Adipocyte (in vitro differentiated cells): ENCODE measurements around the gene TSPAN13.
"Not testable (repeated sequence)": the region's sequence is repeated elsewhere in the genome, so short reads cannot be mapped to it uniquely, and the experiment has no call there.

Experiments
- DNase-seq: peaks from one replicate; pipeline ENCODE4 v3.0.0-alpha.2; 2015; ENCODE audit warnings: low read depth
- H3K27me3 ChIP-seq: replicated peaks from 2 replicates; pipeline ENCODE4 v1.7.0; 2013; ENCODE audit warnings: mild to moderate bottlenecking, low read length, moderate library complexity; ENCODE audit not compliant: control insufficient read depth, insufficient read depth
- H3K36me3 ChIP-seq: 2 replicates; pipeline ENCODE4 v1.7.0; 2013; ENCODE audit warnings: low read length, mild to moderate bottlenecking, moderate library complexity; ENCODE audit not compliant: control insufficient read depth, insufficient read depth, severe bottlenecking
- H3K4me1 ChIP-seq: 2 replicates; pipeline ENCODE4 v1.7.0; 2013; ENCODE audit warnings: mild to moderate bottlenecking, low read length, moderate library complexity; ENCODE audit not compliant: control insufficient read depth, insufficient read depth
- H3K4me3 ChIP-seq: 2 replicates; pipeline ENCODE4 v1.7.0; 2013; ENCODE audit warnings: mild to moderate bottlenecking, low read length, moderate library complexity
- H3K9ac ChIP-seq: 2 replicates; pipeline ENCODE4 v1.7.0; 2013; ENCODE audit warnings: mild to moderate bottlenecking, low read length, moderate library complexity
- H3K9me3 ChIP-seq: 2 replicates; pipeline ENCODE4 v1.7.0; 2013; ENCODE audit warnings: mild to moderate bottlenecking, low read length, moderate library complexity; ENCODE audit not compliant: control insufficient read depth

TSPAN13 gene

GRCh38 chr7:16758631-16759611, 5.4 kb downstream of the TSPAN13 start:
- H3K4me3 ChIP-seq, result no peak overlapping the region
- DNase-seq, result no peak
- no peaks in the 10 kb centered on the region for H3K4me1 ChIP-seq
- H3K9ac ChIP-seq, result no peak overlapping the region
- no peaks in the 10 kb centered on the region for H3K27me3 ChIP-seq
- no peaks in the 10 kb centered on the region for H3K9me3 ChIP-seq
- no peaks in the 10 kb centered on the region for H3K36me3 ChIP-seq

DNA sequence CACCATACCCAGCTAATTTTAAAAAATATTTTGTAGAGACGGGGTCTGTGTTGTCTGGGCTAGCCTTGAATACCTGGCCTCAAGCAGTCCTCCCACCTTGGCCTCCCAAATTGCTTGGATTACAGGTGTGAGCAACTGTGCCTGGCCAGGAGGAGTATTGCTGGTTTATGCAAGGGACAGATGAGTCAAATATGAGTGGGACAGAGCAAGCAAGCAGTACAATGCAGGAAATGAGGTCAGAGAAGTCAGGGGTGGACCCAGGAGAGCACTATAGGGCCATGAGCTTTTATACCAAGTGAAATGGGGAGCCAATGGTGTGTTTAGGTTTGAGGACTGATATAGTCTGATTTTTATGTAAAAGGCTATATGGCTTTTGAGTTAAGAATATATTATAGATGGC, 6.3 kb downstream of the TSPAN13 start:
- H3K9me3 ChIP-seq, result no peaks in the 10 kb centered on the region
- H3K4me1 ChIP-seq, result no peaks in the 10 kb centered on the region
- no peak overlapping the region for H3K4me3 ChIP-seq
- no peak for DNase-seq
- H3K36me3 ChIP-seq, result no peaks in the 10 kb centered on the region
- H3K9ac ChIP-seq, result no peak overlapping the region
- no peaks in the 10 kb centered on the region for H3K27me3 ChIP-seq

- Histone ChIP-seq H3K27me3 (no peaks in the 10 kb centered on the region), H3K36me3 (no peaks in the 10 kb centered on the region), H3K9ac (no peak overlapping the region), H3K9me3 (no peaks in the 10 kb centered on the region), H3K4me3 (no peak overlapping the region), H3K4me1 (no peaks in the 10 kb centered on the region)
- DNase-seq, result no peak
Observed at GRCh38 chr7:16762177-16762576, 8.6 kb downstream of the TSPAN13 start.

DNA sequence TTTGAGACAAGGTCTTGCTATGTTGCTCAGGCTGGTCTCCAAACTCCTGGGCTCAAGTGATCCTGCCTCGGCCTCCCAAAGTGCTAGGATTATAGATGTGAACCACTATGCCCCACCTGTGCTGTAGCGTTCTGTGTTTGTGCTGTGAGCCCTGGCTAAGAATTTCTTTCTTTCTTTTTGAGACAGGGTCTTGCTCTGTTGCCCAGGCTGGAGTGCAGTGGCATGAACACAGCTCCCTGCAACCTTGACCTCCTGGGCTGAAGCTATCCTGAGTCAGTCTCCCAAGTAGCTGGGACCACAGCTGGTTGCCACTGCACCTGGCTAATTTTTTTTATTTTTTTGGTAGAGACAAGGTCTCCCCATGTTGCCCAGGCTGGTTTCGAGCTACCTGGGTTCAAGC, 11.4 kb downstream of the TSPAN13 start:
- Histone ChIP-seq H3K36me3 (no peaks in the 10 kb centered on the region), H3K9ac (no peak overlapping the region), H3K27me3 (no peaks in the 10 kb centered on the region), H3K9me3 (no peaks in the 10 kb centered on the region), H3K4me1 (no peaks in the 10 kb centered on the region), H3K4me3 (no peak overlapping the region)
- no peak for DNase-seq

DNA sequence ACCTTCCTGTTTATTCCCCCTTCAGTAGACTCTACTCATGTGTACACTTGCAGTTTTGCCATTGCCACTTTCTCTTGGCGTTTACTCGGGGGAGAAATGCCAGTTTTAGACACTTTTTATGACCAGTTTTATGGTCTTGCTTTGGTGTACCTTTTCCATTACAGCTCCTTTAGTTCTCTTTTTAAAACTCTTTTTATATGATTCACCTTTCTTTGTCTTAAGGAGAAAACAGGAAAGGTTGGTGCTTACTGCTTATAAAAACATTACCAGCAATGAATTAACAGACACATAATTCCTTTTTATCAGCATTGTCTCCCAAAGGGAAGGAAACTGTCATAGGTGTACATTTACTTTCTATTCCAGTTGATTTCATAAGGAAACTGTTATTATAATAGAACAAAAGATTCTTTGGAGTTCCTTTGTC, 11.9 kb downstream of the TSPAN13 start:
- no peaks in the 10 kb centered on the region for H3K27me3 ChIP-seq
- H3K9ac ChIP-seq, result no peak overlapping the region
- no peaks in the 10 kb centered on the region for H3K4me1 ChIP-seq
- H3K9me3 ChIP-seq, result no peaks in the 10 kb centered on the region
- H3K36me3 ChIP-seq, result no peaks in the 10 kb centered on the region
- H3K4me3 ChIP-seq, result no peak overlapping the region
- DNase-seq, result no peak

DNA sequence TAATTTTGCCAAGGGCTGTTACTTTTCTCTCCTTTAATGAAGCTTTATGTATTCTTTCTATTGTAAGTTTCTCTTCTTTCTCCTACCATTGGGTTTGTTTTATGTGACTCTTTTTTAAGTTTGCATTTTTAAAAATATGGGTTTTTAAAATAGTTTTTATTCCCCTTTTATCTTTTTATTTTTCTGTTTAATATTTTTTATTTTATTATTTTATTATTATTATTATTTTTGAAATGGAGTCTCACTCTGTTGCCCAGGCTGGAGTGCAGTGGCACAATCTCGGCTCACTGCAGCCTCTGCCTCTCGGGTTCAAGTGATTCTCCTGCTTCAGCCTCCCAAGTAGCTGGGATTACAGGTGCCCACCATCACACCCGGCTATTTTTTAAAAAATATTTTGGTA, 16.4 kb downstream of the TSPAN13 start:
- not testable (repeated sequence) for H3K9ac ChIP-seq, H3K36me3 ChIP-seq

DNA sequence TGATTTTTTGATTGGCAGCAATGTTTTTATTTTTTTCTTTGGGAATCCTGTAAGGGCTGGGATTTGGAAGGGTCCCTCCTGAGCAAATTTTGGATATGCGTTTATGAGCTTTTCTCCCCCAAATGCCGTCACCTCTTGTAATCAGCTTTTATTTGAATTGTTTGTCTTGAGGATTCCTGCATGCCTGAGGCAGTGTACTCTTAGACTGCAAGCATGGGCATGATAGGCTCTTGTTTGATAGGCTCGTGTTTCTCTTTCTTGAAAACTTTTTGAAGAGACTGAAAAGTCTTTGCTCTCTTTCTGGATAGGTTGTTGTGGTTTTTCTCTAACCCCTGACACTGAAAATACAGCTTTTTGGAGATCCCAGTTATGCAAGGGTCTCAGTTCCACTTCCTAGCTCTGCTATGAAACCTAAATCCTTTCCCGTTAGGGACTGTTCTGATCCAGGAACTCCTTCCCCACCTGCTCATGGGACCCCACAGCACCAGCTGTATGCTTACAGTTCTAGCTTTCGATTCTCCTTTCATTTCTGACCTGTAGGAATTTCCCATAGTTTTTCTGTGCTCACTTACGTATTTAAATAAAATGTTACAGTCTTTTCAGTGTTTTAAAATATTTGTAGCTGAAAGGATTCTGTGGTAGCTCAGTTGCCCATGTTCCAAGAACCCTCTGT, 17.2 kb downstream of the TSPAN13 start:
- no peaks in the 10 kb centered on the region for H3K4me1 ChIP-seq
- peak; percentile 6 for DNase-seq
- no peaks in the 10 kb centered on the region for H3K27me3 ChIP-seq
- no peak overlapping the region for H3K9ac ChIP-seq
- no peaks in the 10 kb centered on the region for H3K36me3 ChIP-seq
- no peaks in the 10 kb centered on the region for H3K9me3 ChIP-seq
- no peak overlapping the region for H3K4me3 ChIP-seq

More for the DNA sequence above, 16.4 kb downstream of the TSPAN13 start:
- H3K27me3 ChIP-seq, H3K4me3 ChIP-seq, DNase-seq, H3K9me3 ChIP-seq, H3K4me1 ChIP-seq: not testable (repeated sequence)

- Histone ChIP-seq H3K9me3 (no peaks in the 10 kb centered on the region), H3K4me1 (no peaks in the 10 kb centered on the region), H3K9ac (no peak overlapping the region), H3K4me3 (no peak overlapping the region), H3K36me3 (no peaks in the 10 kb centered on the region), H3K27me3 (no peaks in the 10 kb centered on the region)
- DNase-seq, result no peak
Observed at GRCh38 chr7:16773326-16773725, 19.8 kb downstream of the TSPAN13 start.

DNA sequence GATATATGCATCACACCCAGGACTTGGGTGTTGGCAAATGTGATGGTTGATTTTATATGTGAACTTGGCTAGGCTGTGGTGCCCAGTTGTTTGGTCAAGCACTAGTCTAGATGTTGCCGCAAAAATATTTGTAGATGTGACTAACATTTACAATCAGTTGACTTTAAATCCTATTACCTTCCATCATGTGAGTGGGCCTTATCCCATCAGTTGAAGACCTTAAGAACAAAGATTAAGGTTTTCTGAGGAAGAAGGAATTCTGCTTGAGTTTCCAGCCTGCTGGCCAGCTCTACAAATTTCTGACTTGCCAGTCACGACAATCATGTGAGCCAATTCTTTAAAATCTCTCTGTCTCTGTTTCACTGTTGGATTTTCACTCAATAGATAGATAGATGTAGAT, 20.3 kb downstream of the TSPAN13 start:
- no peaks in the 10 kb centered on the region for H3K27me3 ChIP-seq
- no peaks in the 10 kb centered on the region for H3K36me3 ChIP-seq
- no peaks in the 10 kb centered on the region for H3K4me1 ChIP-seq
- no peak overlapping the region for H3K9ac ChIP-seq
- DNase-seq, result no peak
- no peak overlapping the region for H3K4me3 ChIP-seq
- H3K9me3 ChIP-seq, result no peaks in the 10 kb centered on the region

DNA sequence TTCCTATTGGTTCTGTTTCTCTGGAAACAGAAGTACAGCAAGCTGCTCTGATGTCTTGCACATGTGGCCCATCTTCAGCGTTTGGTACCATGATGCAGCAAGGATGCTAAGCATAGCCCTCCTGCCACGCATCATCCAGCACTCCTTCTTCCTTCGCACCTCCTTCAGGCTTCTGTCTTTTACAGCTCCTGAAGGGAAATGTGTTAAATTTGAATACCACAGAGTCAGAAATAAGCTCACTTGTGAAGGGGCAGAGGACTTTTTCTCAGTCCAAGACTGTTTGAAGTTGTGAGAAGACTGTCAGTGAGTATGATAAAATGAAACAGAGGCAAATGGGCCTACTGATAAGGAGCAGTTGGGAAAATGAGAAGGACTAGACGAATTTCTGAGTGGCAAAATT, 20.7 kb downstream of the TSPAN13 start:
- no peak overlapping the region for H3K9ac ChIP-seq
- no peaks in the 10 kb centered on the region for H3K27me3 ChIP-seq
- H3K4me3 ChIP-seq, result no peak overlapping the region
- no peak for DNase-seq
- no peaks in the 10 kb centered on the region for H3K4me1 ChIP-seq
- H3K9me3 ChIP-seq, result no peaks in the 10 kb centered on the region
- H3K36me3 ChIP-seq, result no peaks in the 10 kb centered on the region

DNA sequence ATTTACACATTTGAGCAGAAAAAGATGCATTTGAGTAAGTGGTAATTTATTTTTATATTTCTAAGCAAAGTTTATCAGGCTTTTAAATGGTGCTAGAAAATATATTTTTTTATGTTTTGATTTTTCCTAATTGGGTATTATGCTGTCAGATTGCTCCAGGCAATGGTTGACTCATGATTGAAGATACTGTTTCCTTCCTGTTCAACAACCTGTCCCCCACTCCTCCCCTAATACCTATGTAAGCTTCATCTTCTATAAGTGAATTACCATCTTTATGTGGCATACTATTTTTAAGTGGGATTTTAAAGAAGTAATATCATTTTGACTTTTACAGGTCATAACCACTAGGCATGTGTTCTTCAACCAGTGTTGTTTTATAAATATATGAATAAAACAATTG, 21.4 kb downstream of the TSPAN13 start:
- no peak overlapping the region for H3K9ac ChIP-seq
- no peak for DNase-seq
- no peaks in the 10 kb centered on the region for H3K4me1 ChIP-seq
- H3K9me3 ChIP-seq, result no peaks in the 10 kb centered on the region
- H3K36me3 ChIP-seq, result no peaks in the 10 kb centered on the region
- H3K27me3 ChIP-seq, result no peaks in the 10 kb centered on the region
- no peak overlapping the region for H3K4me3 ChIP-seq
